ENCODE data around the gene ITGA1. TPM values are rescaled to one million over a fixed set of nuclear protein-coding genes. Genes with fewer than 3 reads are reported as not detected.

ITGA1 gene
- total RNA-seq, 1 donor: 31.8 TPM

DNA sequence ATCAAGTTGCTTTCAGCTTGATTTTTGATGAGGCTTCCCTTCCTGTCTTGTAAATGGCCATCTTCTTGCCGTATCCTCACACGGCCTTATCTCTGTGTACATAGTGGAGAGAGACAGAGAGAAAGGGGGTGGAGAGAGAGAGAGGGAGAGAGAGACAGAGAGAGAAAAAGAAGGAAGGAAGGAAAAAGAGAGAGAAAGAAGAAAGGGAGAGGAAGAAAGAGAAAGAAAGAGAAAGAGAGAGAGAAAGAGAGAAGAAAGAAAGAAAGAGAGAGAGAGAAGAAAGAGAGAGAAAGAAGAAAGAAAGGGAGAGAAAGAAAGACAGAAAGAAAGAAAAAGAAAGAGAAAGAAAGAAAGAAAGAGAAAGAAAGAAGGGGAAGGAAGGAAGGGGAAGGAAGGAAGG is 46.6 kb downstream of the ITGA1 start:
- DNase-seq (ENCODE audit: insufficient read length, low spot score, missing footprints): no peak
- Histone ChIP-seq H3K36me3 (ENCODE audit: insufficient read depth, low read length) (no peaks in the 10 kb centered on the region), H3K27ac (ENCODE audit: low read depth, low read length) (no peak overlapping the region), H3K27me3 (ENCODE audit: insufficient read depth, low read length) (no peaks in the 10 kb centered on the region), H2AFZ (ENCODE audit: low read length) (no peak overlapping the region), H3K79me2 (ENCODE audit: insufficient read depth, low read length) (no peaks in the 10 kb centered on the region), H4K20me1 (ENCODE audit: insufficient read depth, low read length) (no peaks in the 10 kb centered on the region), H3K4me2 (ENCODE audit: insufficient read depth, low read length) (no peak overlapping the region), H3K4me1 (ENCODE audit: insufficient read depth, low read length) (peaks cover 8% of the 10 kb centered on the region), H3K4me3 (ENCODE audit: insufficient read depth, low read length) (no peak overlapping the region), H3K9me3 (ENCODE audit: low read depth, low read length) (no peaks in the 10 kb centered on the region)
- TF ChIP-seq, protein P1, sequence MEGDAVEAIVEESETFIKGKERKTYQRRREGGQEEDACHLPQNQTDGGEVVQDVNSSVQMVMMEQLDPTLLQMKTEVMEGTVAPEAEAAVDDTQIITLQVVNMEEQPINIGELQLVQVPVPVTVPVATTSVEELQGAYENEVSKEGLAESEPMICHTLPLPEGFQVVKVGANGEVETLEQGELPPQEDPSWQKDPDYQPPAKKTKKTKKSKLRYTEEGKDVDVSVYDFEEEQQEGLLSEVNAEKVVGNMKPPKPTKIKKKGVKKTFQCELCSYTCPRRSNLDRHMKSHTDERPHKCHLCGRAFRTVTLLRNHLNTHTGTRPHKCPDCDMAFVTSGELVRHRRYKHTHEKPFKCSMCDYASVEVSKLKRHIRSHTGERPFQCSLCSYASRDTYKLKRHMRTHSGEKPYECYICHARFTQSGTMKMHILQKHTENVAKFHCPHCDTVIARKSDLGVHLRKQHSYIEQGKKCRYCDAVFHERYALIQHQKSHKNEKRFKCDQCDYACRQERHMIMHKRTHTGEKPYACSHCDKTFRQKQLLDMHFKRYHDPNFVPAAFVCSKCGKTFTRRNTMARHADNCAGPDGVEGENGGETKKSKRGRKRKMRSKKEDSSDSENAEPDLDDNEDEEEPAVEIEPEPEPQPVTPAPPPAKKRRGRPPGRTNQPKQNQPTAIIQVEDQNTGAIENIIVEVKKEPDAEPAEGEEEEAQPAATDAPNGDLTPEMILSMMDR (IDR thresholded peaks at IDR 0.05; ENCODE audit: extremely low read depth, low read depth, low read length): no peak

DNA sequence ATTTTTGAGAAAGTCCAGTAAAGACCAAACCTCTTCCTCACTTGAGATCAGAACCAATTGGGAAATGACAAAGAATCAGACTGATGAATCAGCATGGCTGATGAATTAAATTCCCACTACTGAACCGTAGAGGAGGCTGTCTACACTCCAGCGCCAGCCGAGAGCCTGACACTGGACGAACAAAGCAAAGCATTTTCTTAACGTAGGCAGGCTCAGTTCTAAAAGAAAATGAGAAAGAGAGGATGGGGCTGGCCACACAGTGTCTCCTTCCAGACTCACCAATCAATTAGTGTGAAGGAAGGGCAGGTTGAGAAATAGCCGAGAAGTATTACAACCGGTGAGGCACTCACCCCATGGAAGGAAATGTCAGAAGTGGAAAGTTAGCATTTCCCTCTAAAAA is 49.4 kb downstream of the ITGA1 start:
- Histone ChIP-seq H3K4me2 (ENCODE audit: insufficient read depth, low read length) (peak overlapping the region; percentile 42), H4K20me1 (ENCODE audit: insufficient read depth, low read length) (no peaks in the 10 kb centered on the region), H3K27me3 (ENCODE audit: insufficient read depth, low read length) (no peaks in the 10 kb centered on the region), H3K4me1 (ENCODE audit: insufficient read depth, low read length) (peaks cover 12% of the 10 kb centered on the region), H3K9me3 (ENCODE audit: low read depth, low read length) (no peaks in the 10 kb centered on the region), H3K79me2 (ENCODE audit: insufficient read depth, low read length) (no peaks in the 10 kb centered on the region), H3K27ac (ENCODE audit: low read depth, low read length) (peak overlapping the region; percentile 34), H2AFZ (ENCODE audit: low read length) (peak overlapping the region; percentile 5), H3K36me3 (ENCODE audit: insufficient read depth, low read length) (no peaks in the 10 kb centered on the region), H3K4me3 (ENCODE audit: insufficient read depth, low read length) (peak overlapping the region; percentile 27)
- DNase-seq (ENCODE audit: insufficient read length, low spot score, missing footprints): no peak
- TF ChIP-seq, protein P1 (IDR thresholded peaks at IDR 0.05; ENCODE audit: extremely low read depth, low read depth, low read length): peak; percentile 10

DNA sequence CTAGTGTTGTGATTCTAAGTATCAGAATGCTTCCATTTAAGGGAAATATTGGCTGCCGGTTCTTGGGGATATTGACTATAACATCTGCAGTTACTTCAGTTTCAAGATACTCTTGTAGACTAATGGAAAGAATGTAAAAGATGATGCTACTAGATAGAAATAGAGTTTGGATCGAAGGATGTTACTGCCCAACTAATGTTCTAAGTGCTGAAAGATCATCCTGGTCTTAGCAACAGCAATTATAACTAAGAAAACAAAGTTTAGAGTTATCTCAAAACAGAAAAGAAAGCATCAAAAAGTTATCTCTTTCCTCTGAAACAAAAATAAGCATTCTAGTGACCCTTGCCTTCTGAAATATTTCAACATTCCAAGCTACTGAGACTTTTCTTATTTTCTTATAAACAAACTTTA is 49.9 kb downstream of the ITGA1 start:
- Histone ChIP-seq H4K20me1 (ENCODE audit: insufficient read depth, low read length) (no peaks in the 10 kb centered on the region), H3K79me2 (ENCODE audit: insufficient read depth, low read length) (no peaks in the 10 kb centered on the region), H3K27me3 (ENCODE audit: insufficient read depth, low read length) (no peaks in the 10 kb centered on the region), H3K9me3 (ENCODE audit: low read depth, low read length) (no peaks in the 10 kb centered on the region), H3K4me1 (ENCODE audit: insufficient read depth, low read length) (peaks cover 12% of the 10 kb centered on the region), H3K4me2 (ENCODE audit: insufficient read depth, low read length) (peak overlapping the region; percentile 42), H3K4me3 (ENCODE audit: insufficient read depth, low read length) (no peak overlapping the region), H3K27ac (ENCODE audit: low read depth, low read length) (peak overlapping the region; percentile 34), H3K36me3 (ENCODE audit: insufficient read depth, low read length) (no peaks in the 10 kb centered on the region), H2AFZ (ENCODE audit: low read length) (no peak overlapping the region)
- no peak for DNase-seq (ENCODE audit: insufficient read length, low spot score, missing footprints)
- TF ChIP-seq, protein P1 (IDR thresholded peaks at IDR 0.05; ENCODE audit: extremely low read depth, low read depth, low read length): no peak

DNA sequence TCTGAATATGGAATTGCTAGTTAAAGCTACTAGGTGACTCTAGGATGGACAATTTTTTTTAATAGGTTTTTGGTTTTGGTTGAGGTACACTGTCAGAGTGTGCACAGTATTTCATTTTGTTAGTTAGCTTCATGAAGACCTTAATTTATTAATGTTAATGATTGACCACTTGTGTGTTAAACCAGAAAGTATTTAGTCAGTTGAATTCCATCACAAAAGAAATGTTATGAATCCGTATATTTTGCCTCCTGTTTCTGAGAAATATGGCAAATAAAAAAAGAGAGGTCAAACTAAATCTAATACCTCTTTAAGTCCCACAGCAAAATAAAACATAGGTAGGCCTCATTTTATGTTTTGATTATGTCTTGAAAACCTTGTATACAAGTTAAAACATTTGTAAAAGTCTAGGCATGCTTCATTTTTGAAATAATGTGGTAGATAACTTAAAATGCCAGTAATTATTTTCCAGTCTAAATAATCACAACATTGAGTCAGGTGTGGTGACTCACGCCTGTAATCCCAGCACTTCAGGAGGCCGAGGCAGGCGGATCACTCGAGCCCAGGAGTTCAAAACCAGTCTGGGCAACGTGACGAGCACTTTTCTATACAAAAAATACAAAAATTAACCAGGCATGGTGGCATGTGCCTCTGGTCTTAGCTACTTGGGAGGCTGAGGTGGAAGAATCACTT is 50.8 kb downstream of the ITGA1 start:
- TF ChIP-seq, protein P1 (IDR thresholded peaks at IDR 0.05; ENCODE audit: extremely low read depth, low read depth, low read length): no peak
- no peak overlapping the region for H2AFZ ChIP-seq (ENCODE audit: low read length)
- no peak for DNase-seq (ENCODE audit: insufficient read length, low spot score, missing footprints)
- H3K79me2 ChIP-seq (ENCODE audit: insufficient read depth, low read length): no peaks in the 10 kb centered on the region
- peaks cover 12% of the 10 kb centered on the region for H3K4me1 ChIP-seq (ENCODE audit: insufficient read depth, low read length)
- H3K4me3 ChIP-seq (ENCODE audit: insufficient read depth, low read length): no peak overlapping the region
- H4K20me1 ChIP-seq (ENCODE audit: insufficient read depth, low read length): no peaks in the 10 kb centered on the region
- no peak overlapping the region for H3K4me2 ChIP-seq (ENCODE audit: insufficient read depth, low read length)
- H3K27ac ChIP-seq (ENCODE audit: low read depth, low read length): peak overlapping the region; percentile 23
- no peaks in the 10 kb centered on the region for H3K36me3 ChIP-seq (ENCODE audit: insufficient read depth, low read length)
- no peaks in the 10 kb centered on the region for H3K9me3 ChIP-seq (ENCODE audit: low read depth, low read length)
- no peaks in the 10 kb centered on the region for H3K27me3 ChIP-seq (ENCODE audit: insufficient read depth, low read length)

Measured in osteoblast (primary cell).